ENCODE measurements around the gene SELENON. TPM values are rescaled to one million over a fixed set of nuclear protein-coding genes. Genes with fewer than 3 reads are reported as not detected.
A peak's percentile ranks its signal among the peaks of the same experiment; 100 is the strongest.

SELENON gene
- total RNA-seq, 1 donor: 23.7 TPM

DNA sequence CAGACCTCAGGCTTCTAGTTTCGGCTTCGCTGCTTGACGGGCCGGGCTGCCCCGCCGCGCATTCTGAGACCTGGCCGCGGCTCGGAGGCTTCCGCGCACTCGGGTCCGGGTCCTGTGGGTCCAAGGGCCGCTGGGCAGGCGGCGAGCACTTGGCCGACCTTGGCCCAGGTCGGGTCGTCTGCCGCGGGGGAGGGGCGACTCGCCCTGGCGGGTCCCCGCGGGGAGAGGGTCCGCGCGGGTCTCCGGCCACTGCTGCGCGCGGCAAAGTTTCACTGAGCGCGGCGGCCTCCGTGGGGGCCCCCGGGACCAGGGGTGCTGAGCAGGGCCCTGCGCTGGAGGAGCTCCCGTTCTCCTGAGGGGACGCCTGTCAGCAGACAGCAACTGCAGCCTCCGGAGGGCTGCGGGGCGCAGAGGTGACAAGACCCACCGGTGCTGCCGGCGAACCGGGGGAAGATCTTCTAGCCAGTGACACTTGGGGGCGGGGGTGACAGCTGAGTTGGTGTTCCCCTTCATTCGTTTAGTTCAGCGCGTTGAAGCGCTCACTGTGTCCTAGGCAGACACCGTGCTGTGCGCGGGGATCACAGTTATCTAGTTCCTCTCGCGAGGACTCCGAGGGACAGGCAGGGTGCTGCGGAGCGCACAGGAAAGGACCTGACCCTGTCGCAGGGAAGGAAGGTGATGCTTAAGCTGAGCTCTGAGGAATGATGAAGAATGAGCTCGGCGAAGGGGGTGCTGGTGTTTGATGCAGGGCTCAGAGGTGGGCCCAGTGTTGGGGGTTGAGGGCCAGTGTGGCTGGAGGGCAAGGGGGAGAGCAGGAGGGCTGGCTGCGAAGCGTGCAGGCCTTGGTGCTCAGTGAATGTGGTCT, 20.5 kb downstream of the SELENON start:
- peak; percentile 74 for DNase-seq (ENCODE audit: low read depth)

GRCh38 chr1:25821112-25821476, 21.1 kb downstream of the SELENON start:
- TF ChIP-seq, protein P1, sequence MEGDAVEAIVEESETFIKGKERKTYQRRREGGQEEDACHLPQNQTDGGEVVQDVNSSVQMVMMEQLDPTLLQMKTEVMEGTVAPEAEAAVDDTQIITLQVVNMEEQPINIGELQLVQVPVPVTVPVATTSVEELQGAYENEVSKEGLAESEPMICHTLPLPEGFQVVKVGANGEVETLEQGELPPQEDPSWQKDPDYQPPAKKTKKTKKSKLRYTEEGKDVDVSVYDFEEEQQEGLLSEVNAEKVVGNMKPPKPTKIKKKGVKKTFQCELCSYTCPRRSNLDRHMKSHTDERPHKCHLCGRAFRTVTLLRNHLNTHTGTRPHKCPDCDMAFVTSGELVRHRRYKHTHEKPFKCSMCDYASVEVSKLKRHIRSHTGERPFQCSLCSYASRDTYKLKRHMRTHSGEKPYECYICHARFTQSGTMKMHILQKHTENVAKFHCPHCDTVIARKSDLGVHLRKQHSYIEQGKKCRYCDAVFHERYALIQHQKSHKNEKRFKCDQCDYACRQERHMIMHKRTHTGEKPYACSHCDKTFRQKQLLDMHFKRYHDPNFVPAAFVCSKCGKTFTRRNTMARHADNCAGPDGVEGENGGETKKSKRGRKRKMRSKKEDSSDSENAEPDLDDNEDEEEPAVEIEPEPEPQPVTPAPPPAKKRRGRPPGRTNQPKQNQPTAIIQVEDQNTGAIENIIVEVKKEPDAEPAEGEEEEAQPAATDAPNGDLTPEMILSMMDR (IDR thresholded peaks at IDR 0.05; ENCODE audit: insufficient read depth, low read depth, low read length): no peak
- peak overlapping the region; percentile 74 for H3K4me3 ChIP-seq (ENCODE audit: low read depth, low read length)
- no peak for DNase-seq (ENCODE audit: low read depth)

More for the DNA sequence above, 20.5 kb downstream of the SELENON start:
- TF ChIP-seq, protein P1 (IDR thresholded peaks at IDR 0.05; ENCODE audit: insufficient read depth, low read depth, low read length): no peak
- H3K4me3 ChIP-seq (ENCODE audit: low read depth, low read length): peak overlapping the region; percentile 74

DNA sequence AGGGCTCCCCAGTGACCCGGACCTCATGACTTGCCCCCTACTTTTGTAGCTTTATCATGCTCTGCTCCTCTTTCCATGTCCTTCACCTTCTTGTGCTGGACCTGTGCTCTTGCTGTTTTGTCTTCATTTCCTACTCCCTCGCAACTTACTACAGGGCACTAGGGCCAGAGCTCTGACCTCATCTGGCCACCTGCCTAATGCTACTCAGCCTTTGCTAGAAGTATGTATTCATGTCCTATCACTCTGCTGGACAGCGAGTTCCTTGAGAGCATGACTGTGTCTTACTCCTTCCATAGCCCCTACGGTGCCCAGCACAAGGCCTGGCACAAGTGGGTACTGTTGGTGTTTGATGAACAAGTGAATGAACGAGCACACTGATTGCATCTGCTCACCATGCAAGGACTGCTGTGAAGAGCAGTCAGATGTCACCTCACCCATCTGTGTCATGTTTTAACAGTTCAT, 21.7 kb downstream of the SELENON start:
- TF ChIP-seq, protein P1 (IDR thresholded peaks at IDR 0.05; ENCODE audit: insufficient read depth, low read depth, low read length): no peak
- DNase-seq (ENCODE audit: low read depth): no peak
- H3K4me3 ChIP-seq (ENCODE audit: low read depth, low read length): peak overlapping the region; percentile 74

DNA sequence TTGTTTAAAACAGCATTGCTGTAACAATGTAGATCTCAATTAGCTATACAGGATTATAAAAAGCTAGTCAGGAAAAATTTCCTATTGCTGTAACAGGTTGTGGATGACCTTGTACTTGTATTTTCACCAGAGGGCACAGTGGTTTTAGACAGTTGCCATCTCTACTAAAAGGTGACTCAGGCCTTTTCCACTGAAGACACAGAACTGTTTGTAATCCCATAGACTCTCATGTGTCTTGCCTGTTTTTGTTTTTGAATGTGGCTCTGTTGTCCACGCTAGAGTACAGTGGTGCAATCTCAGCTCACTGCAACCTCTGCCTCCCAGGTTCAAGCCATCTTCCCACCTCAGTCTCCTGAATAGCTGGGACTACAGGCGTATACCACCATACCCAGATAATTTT, 25.6 kb downstream of the SELENON start:
- TF ChIP-seq, protein P1 (IDR thresholded peaks at IDR 0.05; ENCODE audit: insufficient read depth, low read depth, low read length): no peak
- DNase-seq (ENCODE audit: low read depth): peak; percentile 17

DNA sequence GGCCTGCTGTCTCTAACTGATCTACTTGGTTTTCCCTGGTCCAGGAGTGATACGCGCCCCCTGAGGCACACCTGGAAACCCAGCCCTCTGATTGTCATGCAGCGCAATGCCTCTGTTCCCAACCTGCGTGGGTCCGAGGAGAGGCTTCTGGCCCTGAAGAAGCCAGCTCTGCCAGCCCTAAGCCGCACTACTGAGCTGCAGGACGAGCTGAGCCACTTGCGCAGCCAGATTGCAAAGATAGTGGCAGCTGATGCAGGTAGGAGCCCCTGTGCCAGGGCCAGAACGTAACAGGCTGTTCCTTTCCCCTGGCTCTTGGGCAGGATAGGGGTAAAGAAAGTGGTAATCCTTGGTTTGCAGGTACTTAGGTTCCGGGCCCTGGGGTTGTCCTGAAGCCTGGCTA, 26.6 kb downstream of the SELENON start:
- no peak for DNase-seq (ENCODE audit: low read depth)
- TF ChIP-seq, protein P1 (IDR thresholded peaks at IDR 0.05; ENCODE audit: insufficient read depth, low read depth, low read length): no peak
- H3K4me3 ChIP-seq (ENCODE audit: low read depth, low read length): no peak overlapping the region

More for the DNA sequence above, 25.6 kb downstream of the SELENON start:
- no peak overlapping the region for H3K4me3 ChIP-seq (ENCODE audit: low read depth, low read length)

GRCh38 chr1:25828491-25828890, 28.5 kb downstream of the SELENON start:
- no peak overlapping the region for H3K4me3 ChIP-seq (ENCODE audit: low read depth, low read length)
- no peak for DNase-seq (ENCODE audit: low read depth)
- TF ChIP-seq, protein P1 (IDR thresholded peaks at IDR 0.05; ENCODE audit: insufficient read depth, low read depth, low read length): no peak

Measured in fibroblast of villous mesenchyme (primary cell).